Trophoblast cell (in vitro differentiated cells and primary cell): ENCODE data around the gene DUSP9.

Source experiments
- DNase-seq, 2 donors: peaks; one replicate each; pipeline ENCODE4 v3.0.0-alpha.2; 2016
- H2AFZ ChIP-seq: 2 replicates; pipeline ENCODE4 v1.6.1; 2013; ENCODE audit warnings: low read length, moderate library complexity, mild to moderate bottlenecking; ENCODE audit not compliant: insufficient read depth, poor library complexity
- H2AK5ac ChIP-seq: 2 replicates; pipeline ENCODE4 v1.6.1; 2013; ENCODE audit warnings: mild to moderate bottlenecking, low read length
- H2BK120ac ChIP-seq: 2 replicates; pipeline ENCODE4 v1.6.1; 2013; ENCODE audit warnings: low read length, mild to moderate bottlenecking, moderate library complexity; ENCODE audit not compliant: insufficient read depth, poor library complexity
- H2BK12ac ChIP-seq: 2 replicates; pipeline ENCODE4 v1.6.1; 2013; ENCODE audit warnings: mild to moderate bottlenecking, low read length, moderate library complexity
- H2BK5ac ChIP-seq: 2 replicates; pipeline ENCODE4 v1.6.1; 2013; ENCODE audit warnings: low read length, low read depth, moderate library complexity, mild to moderate bottlenecking; ENCODE audit not compliant: poor library complexity
- H3K14ac ChIP-seq: 2 replicates; pipeline ENCODE4 v1.6.1; 2013; ENCODE audit warnings: mild to moderate bottlenecking, low read length
- H3K18ac ChIP-seq: 2 replicates; pipeline ENCODE4 v1.6.1; 2013; ENCODE audit warnings: mild to moderate bottlenecking, low read length
- H3K23ac ChIP-seq: 2 replicates; pipeline ENCODE4 v1.6.1; 2013; ENCODE audit warnings: low read length
- H3K27ac ChIP-seq: 2 replicates; pipeline ENCODE4 v1.5.1; 2013; ENCODE audit warnings: low read depth, mild to moderate bottlenecking, inconsistent platforms, low read length, moderate library complexity
- H3K27me3 ChIP-seq: 2 replicates; pipeline ENCODE4 v1.6.1; 2013; ENCODE audit warnings: inconsistent platforms, mild to moderate bottlenecking, low read length, moderate library complexity; ENCODE audit not compliant: insufficient read depth
- H3K36me3 ChIP-seq, 2 experiments: 1 replicate in 1 of 2; 2 replicates in 1 of 2; pipeline ENCODE4 v1.6.1; 2013; ENCODE audit warnings: low read length in 2 of 2, mild to moderate bottlenecking in 2 of 2, moderate library complexity in 1 of 2; ENCODE audit not compliant: insufficient read depth in 2 of 2, control insufficient read depth in 1 of 2
- H3K4ac ChIP-seq: 2 replicates; pipeline ENCODE4 v1.6.1; 2013; ENCODE audit warnings: low read depth, mild to moderate bottlenecking, low read length, moderate library complexity
- H3K4me1 ChIP-seq, 2 experiments: 1 replicate in 1 of 2; 2 replicates in 1 of 2; pipeline ENCODE4 v1.6.1; 2013; ENCODE audit warnings: low read length in 2 of 2, mild to moderate bottlenecking in 2 of 2, moderate library complexity in 1 of 2; ENCODE audit not compliant: insufficient read depth in 2 of 2, control insufficient read depth in 1 of 2
- H3K4me2 ChIP-seq: 2 replicates; pipeline ENCODE4 v1.6.1; 2013; ENCODE audit warnings: inconsistent platforms, mild to moderate bottlenecking, low read length, moderate library complexity
- H3K4me3 ChIP-seq: 2 replicates; pipeline ENCODE4 v1.5.1; 2013; ENCODE audit warnings: mild to moderate bottlenecking, low read depth, low read length, inconsistent platforms
- H3K79me1 ChIP-seq: one replicate; pipeline ENCODE4 v1.6.1; 2013; ENCODE audit warnings: low read length
- H3K79me2 ChIP-seq: 2 replicates; pipeline ENCODE4 v1.6.1; 2013; ENCODE audit warnings: low read length, mild to moderate bottlenecking; ENCODE audit not compliant: control insufficient read depth, insufficient read depth, poor library complexity
- H3K9ac ChIP-seq: 2 replicates; pipeline ENCODE4 v1.6.1; 2013; ENCODE audit warnings: mild to moderate bottlenecking, low read length
- H3K9me3 ChIP-seq: 2 replicates; pipeline ENCODE4 v1.6.1; 2013; ENCODE audit warnings: low read depth, mild to moderate bottlenecking, control low read depth, inconsistent platforms, low read length; ENCODE audit not compliant: insufficient read depth
- H4K12ac ChIP-seq: 2 replicates; pipeline ENCODE4 v1.6.1; 2013; ENCODE audit warnings: low read depth, mild to moderate bottlenecking, low read length, moderate library complexity
- H4K8ac ChIP-seq: 2 replicates; pipeline ENCODE4 v1.6.1; 2013; ENCODE audit warnings: low read depth, mild to moderate bottlenecking, low read length, moderate library complexity
- H4K91ac ChIP-seq: one replicate; pipeline ENCODE4 v1.6.1; 2013; ENCODE audit warnings: low read depth, mild to moderate bottlenecking, low read length, moderate library complexity
- WGBS: extraction: QIAGEN DNeasy Blood & Tissue Kit; methylation state at CpG from one replicate; pipeline ENCODE4 v1.1.7; 2013; ENCODE audit warnings: missing lambda C conversion rate; ENCODE audit not compliant: insufficient read length, insufficient coverage; ENCODE audit errors: extremely low coverage; 5-methylcytosine and 5-hydroxymethylcytosine counted together

The DUSP9 gene

DNA sequence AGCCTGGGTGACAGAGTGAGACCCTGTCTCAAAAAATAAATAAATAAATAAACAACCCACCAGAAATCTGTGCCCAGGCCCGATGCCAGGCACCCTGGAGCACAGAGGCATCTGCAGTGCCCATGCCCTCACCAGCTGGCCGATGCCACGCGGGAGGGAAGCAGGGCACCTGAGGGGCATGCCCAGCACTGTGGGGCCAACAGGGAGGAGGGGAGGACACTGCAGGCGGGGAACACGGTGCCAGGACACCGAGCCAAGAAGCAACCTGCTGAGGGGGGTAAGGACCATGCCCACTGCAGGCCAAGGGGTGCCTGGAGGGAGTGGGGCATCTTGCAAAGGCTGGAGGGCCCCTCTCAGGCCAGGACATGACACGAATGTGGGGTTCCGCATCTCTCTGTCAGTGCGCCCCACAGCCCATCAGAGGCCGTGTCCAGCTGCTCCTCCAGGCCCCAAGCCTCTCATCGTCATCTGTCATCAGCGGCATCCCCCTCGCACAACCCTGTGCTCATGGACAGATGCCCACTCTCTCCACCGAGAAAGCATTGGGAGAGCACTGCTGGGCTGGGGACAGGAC, 13.3 kb upstream of the DUSP9 start:
- no peak overlapping the region for H3K4ac ChIP-seq
- H3K18ac ChIP-seq, result no peak overlapping the region
- H3K79me2 ChIP-seq, result no peaks in the 10 kb centered on the region
- H3K23ac ChIP-seq, result no peak overlapping the region
- no peak overlapping the region for H3K9ac ChIP-seq
- H2BK5ac ChIP-seq, result no peak overlapping the region
- H3K4me1 ChIP-seq, result no peaks in the 10 kb centered on the region
- WGBS, result no CpG with 5 or more reads among the region's 15 CpGs
- no peak overlapping the region for H3K27ac ChIP-seq
- no peak overlapping the region for H2AK5ac ChIP-seq
- no peak for DNase-seq
- no peak overlapping the region for H2BK12ac ChIP-seq
- no peaks in the 10 kb centered on the region for H3K79me1 ChIP-seq
- H3K9me3 ChIP-seq, result peaks cover 2% of the 10 kb centered on the region
- H4K12ac ChIP-seq, result no peak overlapping the region
- no peak overlapping the region for H4K8ac ChIP-seq
- H3K4me2 ChIP-seq, result no peak overlapping the region
- H3K27me3 ChIP-seq, result no peaks in the 10 kb centered on the region
- H3K4me3 ChIP-seq, result no peak overlapping the region
- no peak overlapping the region for H2BK120ac ChIP-seq
- no peak overlapping the region for H4K91ac ChIP-seq
- no peaks in the 10 kb centered on the region for H3K36me3 ChIP-seq
- H2AFZ ChIP-seq, result no peak overlapping the region
- no peak overlapping the region for H3K14ac ChIP-seq

DNA sequence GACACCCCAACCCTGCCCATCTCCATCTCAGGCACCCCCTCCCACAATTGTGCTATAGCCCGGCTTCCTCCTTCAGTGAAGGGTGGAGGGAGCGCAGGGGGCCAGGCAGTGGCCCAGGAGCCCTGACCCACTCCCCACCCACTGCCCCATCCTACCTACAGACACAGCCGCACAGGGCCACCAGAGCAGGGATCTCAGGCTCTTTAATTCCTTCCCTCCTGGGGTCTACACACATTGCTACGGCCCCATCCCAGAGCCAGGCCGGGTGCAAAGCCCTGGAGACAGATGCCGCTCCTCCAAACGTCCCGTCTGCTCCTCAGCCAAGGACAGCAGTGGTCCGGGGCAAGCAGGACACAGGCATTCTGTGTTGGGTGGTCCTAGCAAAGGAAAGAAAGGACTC, 12.8 kb upstream of the DUSP9 start:
- no CpG with 5 or more reads among the region's 9 CpGs for WGBS
- Histone ChIP-seq H2BK120ac (no peak overlapping the region), H4K91ac (no peak overlapping the region), H3K4me1 (no peaks in the 10 kb centered on the region), H4K8ac (no peak overlapping the region), H2BK5ac (no peak overlapping the region), H2AFZ (no peak overlapping the region), H3K79me2 (no peaks in the 10 kb centered on the region), H3K36me3 (no peaks in the 10 kb centered on the region), H3K27ac (no peak overlapping the region), H4K12ac (no peak overlapping the region), H3K9me3 (peaks cover 2% of the 10 kb centered on the region), H3K14ac (no peak overlapping the region), H3K4me2 (no peak overlapping the region), H3K79me1 (no peaks in the 10 kb centered on the region), H2BK12ac (no peak overlapping the region), H3K4me3 (no peak overlapping the region), H3K4ac (no peak overlapping the region), H3K9ac (no peak overlapping the region), H2AK5ac (no peak overlapping the region), H3K18ac (no peak overlapping the region), H3K23ac (no peak overlapping the region), H3K27me3 (no peaks in the 10 kb centered on the region)
- DNase-seq, result no peak

DNA sequence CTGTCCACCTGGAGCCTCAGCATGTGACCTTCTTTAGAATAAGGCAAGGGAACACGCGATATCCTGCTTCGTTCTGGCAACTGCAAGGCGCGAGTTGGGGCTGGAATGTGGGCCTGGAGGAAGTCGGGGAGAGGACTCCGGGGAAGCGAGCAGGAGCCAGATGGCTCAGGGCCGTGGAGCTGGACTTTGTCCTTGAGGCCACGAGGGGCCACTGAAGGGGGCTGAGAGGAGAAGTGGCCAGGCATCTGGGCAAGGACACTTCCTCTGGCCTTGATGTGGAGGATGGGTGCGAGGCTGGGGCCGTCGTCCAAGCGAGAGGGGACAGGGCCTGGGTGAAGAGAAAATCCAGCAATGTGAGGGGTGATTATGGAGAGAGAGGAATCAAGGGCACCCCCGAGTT, 12.2 kb upstream of the DUSP9 start:
- Histone ChIP-seq H3K4me2 (no peak overlapping the region), H4K91ac (no peak overlapping the region), H3K79me2 (no peaks in the 10 kb centered on the region), H3K4me3 (no peak overlapping the region), H4K12ac (no peak overlapping the region), H3K4me1 (no peaks in the 10 kb centered on the region), H2BK120ac (no peak overlapping the region), H3K36me3 (no peaks in the 10 kb centered on the region), H3K14ac (no peak overlapping the region), H4K8ac (no peak overlapping the region), H2AK5ac (no peak overlapping the region), H3K27me3 (no peaks in the 10 kb centered on the region), H3K23ac (no peak overlapping the region), H3K4ac (no peak overlapping the region), H2BK12ac (no peak overlapping the region), H3K79me1 (no peaks in the 10 kb centered on the region), H3K27ac (no peak overlapping the region), H3K18ac (no peak overlapping the region), H3K9ac (no peak overlapping the region), H3K9me3 (peaks cover 2% of the 10 kb centered on the region), H2BK5ac (no peak overlapping the region), H2AFZ (no peak overlapping the region)
- no peak for DNase-seq
- no CpG with 5 or more reads among the region's 15 CpGs for WGBS

DNA sequence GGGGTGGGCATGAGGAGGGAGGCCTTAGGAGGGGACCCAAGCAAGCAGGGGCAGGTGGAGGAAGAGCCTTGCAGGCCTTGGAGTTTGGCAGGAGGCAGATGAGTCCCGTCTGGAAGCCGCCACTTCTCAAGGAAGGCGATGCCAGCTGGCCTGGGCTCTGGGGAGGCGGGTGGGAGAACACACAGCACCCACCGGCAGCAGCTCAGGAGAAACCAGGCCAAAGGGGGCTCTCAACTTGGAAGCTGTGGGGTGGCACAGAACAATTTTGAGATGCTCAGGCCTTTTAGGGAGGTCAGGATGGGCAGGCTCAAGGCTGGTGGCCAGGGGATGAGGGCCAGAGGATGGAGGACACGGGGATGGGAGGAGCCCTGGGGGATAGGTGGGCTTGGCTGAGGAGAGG, 11.6 kb upstream of the DUSP9 start:
- Histone ChIP-seq H3K9ac (no peak overlapping the region), H3K23ac (no peak overlapping the region), H2BK12ac (no peak overlapping the region), H2AK5ac (no peak overlapping the region), H3K79me1 (no peaks in the 10 kb centered on the region), H3K79me2 (no peaks in the 10 kb centered on the region), H4K8ac (no peak overlapping the region), H3K27me3 (no peaks in the 10 kb centered on the region), H2BK120ac (no peak overlapping the region), H3K4me1 (no peaks in the 10 kb centered on the region), H3K18ac (no peak overlapping the region), H3K4ac (no peak overlapping the region), H4K12ac (no peak overlapping the region), H3K36me3 (no peaks in the 10 kb centered on the region), H3K4me3 (no peak overlapping the region), H3K4me2 (no peak overlapping the region), H3K9me3 (peaks cover 2% of the 10 kb centered on the region), H3K27ac (no peak overlapping the region), H3K14ac (no peak overlapping the region), H2BK5ac (no peak overlapping the region), H4K91ac (no peak overlapping the region), H2AFZ (no peak overlapping the region)
- no peak for DNase-seq
- no CpG with 5 or more reads among the region's 6 CpGs for WGBS
